ENCODE data around the gene ING5.

Gene ING5

GRCh38 chr2:241673189-241673663 is 28.6 kb upstream of the ING5 start:
- no peak overlapping the region for H3K27ac ChIP-seq

GRCh38 chr2:241673797-241674725 is 27.8 kb upstream of the ING5 start:
- H3K27ac ChIP-seq: no peak overlapping the region

More at GRCh38 chr2:241673189-241673663, 28.6 kb upstream of the ING5 start:
- TF ChIP-seq CTCF (conservative IDR thresholded peaks at IDR 0.05): no peak

GRCh38 chr2:241675885-241676284 is 26.0 kb upstream of the ING5 start:
- TF ChIP-seq CTCF (conservative IDR thresholded peaks at IDR 0.05): no peak
- H3K27ac ChIP-seq: no peak overlapping the region

More at GRCh38 chr2:241673797-241674725, 27.8 kb upstream of the ING5 start:
- no peak for TF ChIP-seq CTCF (conservative IDR thresholded peaks at IDR 0.05)

GRCh38 chr2:241676665-241677064 is 25.2 kb upstream of the ING5 start:
- no peak overlapping the region for H3K27ac ChIP-seq

GRCh38 chr2:241677392-241677791 is 24.4 kb upstream of the ING5 start:
- no peak overlapping the region for H3K27ac ChIP-seq
- no peak for TF ChIP-seq CTCF (conservative IDR thresholded peaks at IDR 0.05)

More at GRCh38 chr2:241676665-241677064, 25.2 kb upstream of the ING5 start:
- TF ChIP-seq CTCF (conservative IDR thresholded peaks at IDR 0.05): no peak

GRCh38 chr2:241678307-241678706 is 23.5 kb upstream of the ING5 start:
- TF ChIP-seq CTCF (conservative IDR thresholded peaks at IDR 0.05): no peak
- H3K27ac ChIP-seq: no peak overlapping the region

- TF ChIP-seq CTCF (conservative IDR thresholded peaks at IDR 0.05): no peak
- H3K27ac ChIP-seq: no peak overlapping the region
Measured at GRCh38 chr2:241678784-241679540, 22.9 kb upstream of the ING5 start.
